GM12891 (cell line): ENCODE data around the gene ABHD18.

Experiments used
- SPI1 ChIP-seq: IDR thresholded peaks from 2 replicates; pipeline ENCODE4 v1.6.1; 2011; ENCODE audit warnings: low read depth, low read length, control low read depth
- TAF1 ChIP-seq: IDR thresholded peaks from 2 replicates; pipeline ENCODE4 v1.6.1; 2011; ENCODE audit warnings: low read depth, low read length, control low read depth

- no peak for TF ChIP-seq SPI1
- no peak for TF ChIP-seq TAF1
Measured at GRCh38 chr4:127957105-127957504, 8.1 kb upstream of the ABHD18 start.
